Measurements from ENCODE around the gene MARCHF2.

The MARCHF2 gene

DNA sequence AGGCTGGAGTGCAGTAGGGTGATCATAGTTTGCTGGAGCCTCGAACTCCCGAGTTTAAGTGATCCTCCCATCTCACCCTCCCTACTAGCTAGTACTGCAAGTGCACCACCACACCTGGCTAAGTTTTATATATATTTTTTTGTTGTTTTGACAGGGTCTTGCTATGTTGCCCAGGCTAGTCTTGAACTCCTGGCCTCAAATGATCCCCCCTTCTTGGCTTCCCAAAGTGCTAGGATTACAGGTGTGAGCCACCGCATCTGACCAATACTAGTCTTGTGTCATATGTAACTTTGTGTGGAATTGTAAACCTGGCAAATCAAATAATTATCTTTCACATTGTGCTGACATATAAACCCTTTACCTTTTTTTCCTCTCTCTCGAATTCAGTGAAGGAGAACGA lies 41.9 kb downstream of the MARCHF2 start:
- DNase-seq = no peak

- DNase-seq = no peak
Measured at GRCh38 chr19:8456064-8456463, 43.0 kb downstream of the MARCHF2 start.

DNA sequence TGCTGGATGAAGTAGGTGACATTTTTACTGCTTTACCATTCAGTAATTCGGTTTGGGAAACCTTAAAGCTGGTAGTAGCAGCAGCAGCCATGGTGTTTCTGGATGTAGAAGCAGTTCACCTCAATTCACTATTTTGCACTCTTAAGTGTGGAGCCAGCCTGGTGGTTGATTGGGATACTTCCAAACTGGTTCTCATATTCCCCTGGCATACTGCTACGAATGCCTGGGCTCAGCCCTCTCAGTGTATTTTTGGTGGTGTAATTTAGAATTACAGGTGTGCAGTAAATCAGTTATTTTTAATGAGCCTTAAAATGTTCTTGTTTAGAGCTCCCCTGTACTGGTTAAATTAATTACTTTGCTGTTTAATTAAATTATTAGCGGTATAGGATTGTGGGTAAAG lies 44.1 kb downstream of the MARCHF2 start:
- DNase-seq = no peak

GRCh38 chr19:8457827-8458226 lies 44.7 kb downstream of the MARCHF2 start:
- DNase-seq = no peak

- no peak for DNase-seq
Measured at GRCh38 chr19:8458380-8458779, 45.3 kb downstream of the MARCHF2 start.

GRCh38 chr19:8459095-8459494 lies 46.0 kb downstream of the MARCHF2 start:
- DNase-seq = no peak

- DNase-seq = no peak
Measured at GRCh38 chr19:8459520-8460270, 46.6 kb downstream of the MARCHF2 start.

- DNase-seq = no peak
Measured at GRCh38 chr19:8460516-8461298, 47.6 kb downstream of the MARCHF2 start.

DNA sequence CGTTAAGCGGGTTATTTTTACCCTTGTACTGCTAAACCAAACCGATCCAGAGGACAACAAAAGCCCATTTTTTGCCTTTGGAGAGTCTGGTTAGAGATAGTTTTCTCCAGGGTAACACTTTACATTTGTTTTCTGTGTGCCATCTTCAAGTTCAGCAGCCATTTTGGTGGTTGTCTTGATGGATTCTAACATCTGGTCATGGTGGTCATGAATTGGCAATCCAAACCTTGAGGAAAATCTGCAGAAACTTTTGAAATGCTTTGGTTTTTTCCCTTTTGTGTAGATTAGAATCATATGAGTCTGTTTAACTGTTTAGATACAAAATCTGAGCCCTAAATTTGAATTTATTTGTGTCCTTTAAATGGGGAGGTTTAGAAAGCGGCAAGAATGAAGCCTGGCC lies 48.3 kb downstream of the MARCHF2 start:
- no peak for DNase-seq

DNA sequence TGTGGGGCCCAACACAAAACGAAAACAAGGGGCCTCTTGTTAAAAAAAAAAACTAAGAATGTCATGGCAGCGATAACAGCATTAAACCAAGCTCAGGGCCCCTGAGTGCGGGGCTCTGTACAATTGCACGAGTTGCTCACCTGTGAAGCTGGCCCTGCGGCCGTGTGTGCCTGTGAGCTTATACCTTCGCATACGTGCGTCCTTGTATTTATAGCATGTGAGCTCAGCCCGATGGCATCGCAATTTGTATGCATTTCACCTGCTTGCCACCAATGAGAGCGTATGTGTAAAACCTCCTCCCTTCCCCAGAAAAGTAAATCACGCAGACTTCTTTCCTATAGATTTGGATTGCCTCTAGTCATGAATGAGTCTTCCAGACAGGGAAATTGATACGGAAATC lies 48.8 kb downstream of the MARCHF2 start:
- no peak for DNase-seq

DNA sequence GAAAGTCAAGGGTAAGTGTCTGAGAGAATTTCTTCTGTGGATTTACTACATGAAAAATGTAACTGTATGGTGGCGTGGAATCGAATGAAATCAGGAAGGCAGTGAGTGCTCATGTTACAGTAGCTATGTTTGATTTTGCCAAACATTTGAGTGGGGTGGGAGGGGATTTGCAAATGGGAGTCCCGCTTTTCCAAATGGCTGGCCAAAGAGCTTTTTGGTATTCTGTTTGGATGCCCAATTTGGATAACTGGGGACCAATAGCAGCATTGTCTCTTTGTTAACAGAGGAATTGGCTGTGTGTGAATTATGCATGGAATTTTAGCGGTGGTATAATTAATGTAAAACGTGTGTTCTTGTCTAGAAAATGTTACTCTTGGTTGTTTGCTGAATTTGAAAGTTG lies 49.5 kb downstream of the MARCHF2 start:
- DNase-seq = no peak

- no peak for DNase-seq
Measured at GRCh38 chr19:8463365-8463764, 50.3 kb downstream of the MARCHF2 start.

GRCh38 chr19:8466018-8466417 lies 52.9 kb downstream of the MARCHF2 start:
- DNase-seq = no peak

- no peak for DNase-seq
Measured at GRCh38 chr19:8468124-8468523, 55.0 kb downstream of the MARCHF2 start.

GRCh38 chr19:8468761-8469373 lies 55.8 kb downstream of the MARCHF2 start:
- DNase-seq = no peak

DNA sequence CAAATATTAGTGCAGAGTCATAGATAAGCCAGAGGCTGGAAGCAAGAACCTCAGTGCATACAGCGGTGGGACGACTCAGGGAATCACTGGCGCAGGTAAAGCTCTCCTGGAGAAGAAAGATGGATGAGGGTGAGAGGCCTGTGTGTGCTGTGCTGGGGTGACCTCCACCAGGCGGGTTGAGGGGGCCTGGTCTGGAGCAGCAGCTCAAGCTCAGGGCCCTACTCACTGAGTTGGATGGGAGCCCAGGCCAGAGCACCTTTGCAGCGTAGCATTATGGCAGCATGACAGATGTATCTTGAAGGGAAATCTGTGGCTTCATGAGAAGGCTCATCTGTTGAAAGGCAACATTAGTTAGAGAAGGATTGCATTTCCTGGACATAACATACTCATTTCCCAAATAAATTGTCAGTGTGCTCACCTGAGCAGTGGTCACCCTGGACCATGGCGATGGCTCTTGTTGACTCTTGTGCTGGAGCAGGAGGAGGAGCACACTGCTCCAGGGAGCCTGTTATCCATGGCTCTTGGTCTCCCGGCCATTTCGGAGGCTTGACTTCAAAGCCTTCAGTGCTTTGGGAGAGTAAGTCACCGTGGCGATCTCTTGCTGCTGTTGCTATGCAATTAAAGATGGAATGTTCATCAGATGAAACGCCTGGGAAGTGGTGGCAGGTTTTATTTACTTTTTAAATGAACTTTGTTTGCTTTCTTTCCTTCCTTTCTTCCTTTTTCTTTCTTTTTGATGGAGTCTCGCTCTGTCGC lies 56.7 kb downstream of the MARCHF2 start:
- no peak for DNase-seq

DNA sequence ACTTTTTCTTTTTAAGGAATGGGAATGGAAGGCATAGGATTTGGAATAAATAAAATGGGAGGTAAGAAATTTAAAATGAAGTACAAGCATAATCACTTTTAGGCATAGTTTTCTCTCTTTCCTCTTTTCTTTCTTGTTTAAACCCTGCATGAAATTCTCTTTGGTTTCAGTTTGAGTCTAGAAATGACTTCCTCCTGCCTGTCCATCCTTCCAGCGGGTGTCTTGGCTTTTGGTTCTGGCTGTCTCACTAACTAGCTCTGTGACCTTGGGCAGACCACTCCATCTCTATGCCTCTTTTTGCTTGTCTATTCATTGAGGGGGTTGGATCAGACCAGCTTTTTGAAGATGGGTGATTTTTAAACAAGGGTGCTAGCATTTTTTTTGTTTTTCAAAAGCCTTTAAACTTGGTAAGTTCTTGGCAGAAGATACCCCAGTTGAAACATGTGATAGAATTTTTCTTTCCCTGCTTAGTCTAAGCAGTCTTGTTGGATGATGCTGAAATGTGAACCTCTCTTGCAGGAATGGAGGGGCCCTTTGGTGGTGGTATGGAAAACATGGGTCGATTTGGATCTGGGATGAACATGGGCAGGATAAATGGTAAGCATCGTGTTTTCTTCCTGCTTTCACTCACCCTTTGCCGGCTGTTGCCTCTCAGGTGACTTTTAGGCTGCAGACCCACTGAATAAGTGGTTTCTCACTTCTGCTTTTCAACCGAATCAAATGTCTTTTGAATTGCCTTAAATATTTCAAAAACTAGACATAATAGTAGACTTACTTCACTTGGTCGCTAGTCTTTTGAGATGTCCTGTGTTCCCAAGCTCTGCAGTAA lies 60.8 kb downstream of the MARCHF2 start:
- DNase-seq = no peak

- DNase-seq = no peak
Measured at GRCh38 chr19:8475005-8475404, 61.9 kb downstream of the MARCHF2 start.

GRCh38 chr19:8476524-8476923 lies 63.4 kb downstream of the MARCHF2 start:
- no peak for DNase-seq

GRCh38 chr19:8477889-8478288 lies 64.8 kb downstream of the MARCHF2 start:
- DNase-seq = no peak

GRCh38 chr19:8478598-8478997 lies 65.5 kb downstream of the MARCHF2 start:
- DNase-seq = no peak

GRCh38 chr19:8481201-8481600 lies 68.1 kb downstream of the MARCHF2 start:
- DNase-seq = no peak
